BJ (cell line): ENCODE data around the gene HTRA2. TPM values are rescaled to one million over a fixed set of nuclear protein-coding genes. Genes with fewer than 3 reads are reported as not detected.

Source experiments
- CTCF ChIA-PET: fragments of 350-600 bp; formaldehyde crosslinking; extraction: SDS; loops from one replicate; lab custom pipeline; 2021; ENCODE audit warnings: antibody characterized with exemption, inconsistent platforms; lab: Yijun Ruan, JAX
- POLR2A ChIA-PET: fragments of 300-600 bp; sonication (Branson Sonifier 250); formaldehyde crosslinking; extraction: SDS; loops from one replicate; lab custom pipeline; 2021; ENCODE audit warnings: antibody characterized with exemption; lab: Charles Lee
- DNase-seq: peaks from one replicate; pipeline ENCODE4 v3.0.0-alpha.2; 2011; ENCODE audit warnings: low read depth
- H3K27me3 ChIP-seq: 2 replicates; pipeline ENCODE4 v1.6.0; 2011; ENCODE audit warnings: low read length; ENCODE audit not compliant: control insufficient read depth, insufficient read depth
- H3K36me3 ChIP-seq: 2 replicates; pipeline ENCODE4 v1.5.1; 2011; ENCODE audit warnings: low read length; ENCODE audit not compliant: control insufficient read depth, insufficient read depth
- H3K4me3 ChIP-seq: 2 replicates; pipeline ENCODE4 v1.5.1; 2011; ENCODE audit warnings: low read depth, mild to moderate bottlenecking, control low read depth, low read length
- CTCF ChIP-seq: IDR thresholded peaks from 2 replicates; pipeline ENCODE4 v1.5.1; 2011; ENCODE audit warnings: low read depth, mild to moderate bottlenecking, control low read depth, inconsistent platforms, low read length, moderate library complexity; ENCODE audit not compliant: insufficient read depth
- polyA plus RNA-seq: library from polyadenylated mRNA; depleted of rRNA; stranded (reverse); fragments of >200 nt; gene quantifications from 2 replicates; pipeline ENCODE4 v1.2.3, GENCODE V29; 2011

Gene HTRA2
- polyA plus RNA-seq, 1 experiment = 36.1 TPM

- POLR2A ChIA-PET = no interaction called here
- no peak for TF ChIP-seq CTCF
- H3K4me3 ChIP-seq = no peak overlapping the region
Measured at GRCh38 chr2:74531666-74532065, 1.9 kb downstream of the HTRA2 start.

GRCh38 chr2:74532222-74532621, 2.5 kb downstream of the HTRA2 start:
- ChIA-PET CTCF (interaction anchor here (0.6 to 2.8 kb wide), 12 partner anchors 7 to 1285 kb away, joined by 3 to 12 read pairs (median 4); partner anchors contain the start of genes CCDC142 and TTC31), POLR2A (no interaction called here)
- TF ChIP-seq CTCF = peak; percentile 27; the same call in 1 of the 2 replicates
- DNase-seq = no peak
- Histone ChIP-seq H3K27me3 (no peaks in the 10 kb centered on the region), H3K4me3 (no peak overlapping the region), H3K36me3 (peaks cover 10% of the 10 kb centered on the region)

More at GRCh38 chr2:74531666-74532065, 1.9 kb downstream of the HTRA2 start:
- CTCF ChIA-PET = interaction anchor here (0.6 to 3.1 kb wide), 14 partner anchors 8 to 1285 kb away, joined by 3 to 12 read pairs (median 4); partner anchors contain the start of genes CCDC142 and TTC31
- H3K27me3 ChIP-seq = no peaks in the 10 kb centered on the region
- no peak for DNase-seq
- H3K36me3 ChIP-seq = peaks cover 15% of the 10 kb centered on the region

- DNase-seq = no peak
- H3K4me3 ChIP-seq = no peak overlapping the region
- peaks cover 8% of the 10 kb centered on the region; the same call in 1 of the 2 replicates for H3K36me3 ChIP-seq
- no peak for TF ChIP-seq CTCF
- POLR2A ChIA-PET = interaction anchor here (0.9 kb wide), 1 partner anchor 55 kb away, joined by 3 read pairs; no protein-coding TSS in a partner anchor
- no peaks in the 10 kb centered on the region for H3K27me3 ChIP-seq
- CTCF ChIA-PET = interaction anchor here (1.2 to 2.8 kb wide), 5 partner anchors 11 to 56 kb away, joined by 3 to 12 read pairs (median 5); partner anchors contain the start of genes CCDC142 and TTC31
Measured at GRCh38 chr2:74533464-74533863, 3.7 kb downstream of the HTRA2 start.

- Histone ChIP-seq H3K36me3 (peaks cover 8% of the 10 kb centered on the region), H3K27me3 (no peaks in the 10 kb centered on the region), H3K4me3 (no peak overlapping the region)
- DNase-seq = no peak
- POLR2A ChIA-PET = no interaction called here
- no peak for TF ChIP-seq CTCF
- CTCF ChIA-PET = interaction anchor here (2.1 to 2.8 kb wide), 2 partner anchors 52 to 55 kb away, joined by 5 to 12 read pairs; partner anchors contain the start of genes CCDC142 and TTC31
Measured at GRCh38 chr2:74534411-74534810, 4.7 kb downstream of the HTRA2 start.

GRCh38 chr2:74535440-74535965, 5.8 kb downstream of the HTRA2 start:
- Histone ChIP-seq H3K4me3 (no peak overlapping the region), H3K27me3 (no peaks in the 10 kb centered on the region), H3K36me3 (peaks cover 11% of the 10 kb centered on the region)
- ChIA-PET POLR2A (no interaction called here), CTCF (no interaction called here)
- no peak for DNase-seq
- no peak for TF ChIP-seq CTCF
